Stimulated activated CD4-positive, alpha-beta T cell treated with anti-CD3 and anti-CD28 coated beads, Interleukin-4, amount 100 ng/mL, for 24 hours (primary cell): Measurements from ENCODE around the gene DCLK2.

Experiments
- DNase-seq: peaks from one replicate; pipeline ENCODE4 v3.0.0-alpha.2; 2020

DCLK2 gene

DNA sequence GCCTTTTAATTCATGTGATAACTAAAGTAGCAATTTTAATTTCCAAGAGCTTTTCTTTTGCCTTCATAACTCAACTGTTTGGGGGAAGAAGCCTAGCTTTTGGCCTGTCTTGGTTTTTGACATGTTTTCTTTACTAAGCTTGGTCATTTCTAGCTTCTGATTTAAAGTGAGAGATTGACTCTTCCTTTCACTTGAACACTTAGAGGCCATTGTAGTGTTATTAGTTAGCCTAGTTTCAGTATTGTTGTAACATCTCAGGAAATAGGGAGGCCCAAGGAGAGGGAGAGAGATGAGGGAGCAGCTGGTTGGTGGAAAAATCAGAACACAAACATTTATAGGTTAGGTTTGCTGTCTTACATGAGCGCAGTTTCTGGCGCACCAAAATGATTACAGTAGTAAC is 44.8 kb downstream of the DCLK2 start:
- no peak for DNase-seq

GRCh38 chr4:150123796-150124677 is 45.8 kb downstream of the DCLK2 start:
- DNase-seq, result no peak

- DNase-seq, result no peak
Observed at GRCh38 chr4:150126201-150126863, 48.1 kb downstream of the DCLK2 start.

DNA sequence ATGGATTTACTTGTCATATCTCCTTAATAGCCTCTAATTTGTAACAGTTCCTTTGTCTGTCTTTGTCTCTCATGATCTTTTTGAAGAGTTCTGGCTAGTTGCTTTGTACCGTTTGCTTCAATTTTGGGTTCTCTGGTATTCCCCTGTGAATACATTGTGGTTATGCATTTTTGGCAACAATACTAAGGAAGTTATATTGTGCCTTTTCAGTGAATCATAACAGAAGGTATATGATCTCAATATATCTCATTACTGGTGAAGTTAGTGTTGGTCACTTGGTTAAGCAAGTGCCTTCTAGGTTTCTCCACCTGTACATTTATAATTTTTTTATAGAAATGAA is 48.6 kb downstream of the DCLK2 start:
- no peak for DNase-seq

GRCh38 chr4:150127757-150128156 is 49.5 kb downstream of the DCLK2 start:
- no peak for DNase-seq

DNA sequence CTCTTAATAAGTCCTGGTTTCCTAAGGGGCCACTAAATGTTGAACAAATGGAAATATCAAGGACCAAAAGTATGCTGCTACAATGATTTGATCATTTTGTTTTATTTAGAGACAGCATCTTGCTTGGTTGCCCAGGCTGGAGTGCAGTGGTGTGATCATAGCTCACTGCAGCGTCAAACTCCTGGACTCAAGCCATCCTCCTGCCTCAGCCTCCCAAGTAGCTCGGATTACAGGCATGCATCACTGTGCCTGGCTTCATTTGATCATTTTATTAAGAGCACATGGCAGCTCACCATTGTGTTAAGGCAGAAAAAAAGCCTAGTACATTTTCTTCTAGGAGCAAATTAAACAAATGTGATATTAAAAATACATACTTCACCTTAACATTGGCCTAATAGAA is 52.7 kb downstream of the DCLK2 start:
- DNase-seq, result no peak

- no peak for DNase-seq
Observed at GRCh38 chr4:150131581-150132228, 53.5 kb downstream of the DCLK2 start.

- no peak for DNase-seq
Observed at GRCh38 chr4:150133605-150134004, 55.4 kb downstream of the DCLK2 start.

DNA sequence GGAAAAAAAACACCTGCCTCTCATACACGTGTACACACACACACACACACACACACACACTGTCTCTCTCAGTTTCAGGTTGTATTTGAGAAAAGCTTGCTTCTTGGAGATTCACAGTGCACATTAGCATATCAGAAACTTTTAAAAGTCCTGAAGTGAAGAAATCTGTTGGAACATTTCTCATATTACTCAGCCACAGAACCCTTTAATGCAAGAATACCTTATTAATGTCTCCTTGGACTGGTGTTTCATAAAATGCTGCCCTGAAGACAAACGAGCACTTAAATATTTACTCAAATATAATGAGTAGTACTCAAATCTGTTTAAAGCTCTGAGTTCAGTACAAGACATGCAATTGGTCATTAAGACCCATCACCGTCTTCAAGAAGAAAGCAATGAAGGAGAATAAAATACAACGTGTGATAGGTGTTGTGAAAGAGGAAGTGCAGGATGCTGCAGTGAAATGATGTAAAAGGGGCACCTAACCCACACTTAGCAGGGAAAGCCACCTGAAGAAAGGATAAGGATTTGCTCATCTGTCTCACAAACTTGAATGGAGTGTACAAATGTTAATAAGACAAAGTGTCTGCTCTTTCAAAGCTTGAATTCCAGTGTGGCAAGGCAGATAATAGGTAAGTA is 57.0 kb downstream of the DCLK2 start:
- no peak for DNase-seq

GRCh38 chr4:150136036-150136435 is 57.8 kb downstream of the DCLK2 start:
- no peak for DNase-seq

GRCh38 chr4:150136481-150136880 is 58.2 kb downstream of the DCLK2 start:
- no peak for DNase-seq

- DNase-seq, result no peak
Observed at GRCh38 chr4:150139297-150139865, 61.1 kb downstream of the DCLK2 start.

DNA sequence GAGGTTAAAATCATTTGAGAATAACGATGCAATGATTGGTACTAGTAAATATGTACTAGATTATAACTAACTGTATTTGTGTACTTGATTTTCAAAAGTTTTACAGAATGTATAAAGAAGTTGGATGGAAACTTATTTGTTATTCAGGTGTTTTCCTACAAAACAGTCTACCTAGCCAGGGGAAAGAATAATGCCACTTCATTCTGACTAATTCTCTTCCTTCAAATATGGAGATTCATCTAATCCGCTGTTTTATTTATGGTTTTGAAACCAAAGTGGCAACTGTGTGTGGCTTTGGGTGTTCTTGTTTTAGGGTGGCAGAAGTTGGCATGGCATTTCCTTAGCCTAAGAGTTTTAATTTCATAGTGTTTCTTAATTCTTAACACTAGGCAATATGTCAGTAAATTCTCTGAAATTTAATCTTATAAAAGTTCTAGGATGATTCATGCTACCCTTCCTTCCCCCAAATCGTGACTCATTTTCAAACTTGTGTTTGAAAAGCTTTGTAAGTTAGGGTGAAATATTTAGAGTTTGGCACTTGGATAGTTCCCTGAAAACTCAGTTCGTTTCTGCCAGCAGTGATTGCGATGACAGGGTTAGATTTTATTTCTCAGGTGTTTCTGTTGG is 62.6 kb downstream of the DCLK2 start:
- no peak for DNase-seq

GRCh38 chr4:150141756-150142155 is 63.5 kb downstream of the DCLK2 start:
- DNase-seq, result no peak

DNA sequence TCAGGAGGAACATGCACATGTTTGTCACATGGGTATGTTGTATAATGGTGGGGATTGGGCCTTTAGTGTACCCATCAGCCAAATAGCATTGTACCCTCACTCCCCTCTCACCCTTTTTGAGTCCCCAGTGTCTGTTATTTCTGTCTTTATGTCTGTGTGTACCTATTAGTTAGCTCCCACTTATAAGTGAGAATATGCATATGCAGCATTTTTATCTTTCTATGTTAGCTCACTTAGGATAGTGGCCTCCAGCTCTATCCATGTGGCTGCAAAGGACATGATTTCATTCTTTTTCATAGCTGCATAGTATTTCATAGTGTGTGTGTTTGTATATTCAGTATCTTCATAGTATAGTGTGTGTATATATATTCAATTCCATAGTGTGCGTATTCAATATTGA is 64.6 kb downstream of the DCLK2 start:
- no peak for DNase-seq

- DNase-seq, result no peak
Observed at GRCh38 chr4:150145090-150145945, 67.1 kb downstream of the DCLK2 start.

- no peak for DNase-seq
Observed at GRCh38 chr4:150145946-150146340, 67.7 kb downstream of the DCLK2 start.

GRCh38 chr4:150149381-150149780 is 71.1 kb downstream of the DCLK2 start:
- DNase-seq, result no peak

DNA sequence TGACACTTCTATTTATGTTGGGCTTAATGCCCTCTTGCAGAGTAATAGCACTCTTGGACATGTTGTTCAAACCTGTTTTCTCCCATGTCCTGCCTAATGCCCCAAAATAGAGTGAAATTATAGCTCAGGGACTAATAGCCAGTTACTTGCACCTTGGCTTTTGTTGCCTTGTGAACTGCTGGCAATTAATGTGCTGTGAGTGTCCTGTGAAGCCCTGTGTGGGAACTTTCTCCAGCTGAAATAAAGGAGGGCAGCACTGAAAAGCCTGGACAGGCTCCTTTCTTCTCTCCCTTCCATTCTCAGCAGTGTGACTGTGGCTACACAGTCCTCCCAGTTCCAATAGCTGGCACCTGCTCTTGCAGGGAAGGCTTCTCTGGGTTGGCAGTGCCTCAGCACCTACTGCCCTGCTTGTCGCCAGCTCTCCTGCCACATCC is 72.4 kb downstream of the DCLK2 start:
- DNase-seq, result no peak

DNA sequence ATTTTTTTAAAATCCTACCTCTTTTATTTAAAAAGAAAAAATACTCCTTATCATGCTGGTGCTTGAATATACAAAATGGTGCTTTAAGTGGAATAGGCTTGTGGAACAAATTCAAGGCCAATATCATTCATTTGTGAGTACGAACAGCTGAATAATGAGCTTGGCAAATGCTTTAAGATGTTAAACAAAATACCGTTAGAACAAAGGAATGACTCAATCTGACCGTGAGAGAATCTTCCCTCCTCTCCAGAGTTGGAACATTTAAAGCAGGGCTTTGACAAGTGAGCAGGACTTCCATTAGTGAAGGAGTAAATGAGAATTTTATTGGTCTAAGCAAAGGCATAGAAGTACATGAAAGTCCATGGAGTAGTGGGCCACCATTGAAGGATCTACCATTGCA is 74.5 kb downstream of the DCLK2 start:
- no peak for DNase-seq

- no peak for DNase-seq
Observed at GRCh38 chr4:150155391-150155790, 77.1 kb downstream of the DCLK2 start.

DNA sequence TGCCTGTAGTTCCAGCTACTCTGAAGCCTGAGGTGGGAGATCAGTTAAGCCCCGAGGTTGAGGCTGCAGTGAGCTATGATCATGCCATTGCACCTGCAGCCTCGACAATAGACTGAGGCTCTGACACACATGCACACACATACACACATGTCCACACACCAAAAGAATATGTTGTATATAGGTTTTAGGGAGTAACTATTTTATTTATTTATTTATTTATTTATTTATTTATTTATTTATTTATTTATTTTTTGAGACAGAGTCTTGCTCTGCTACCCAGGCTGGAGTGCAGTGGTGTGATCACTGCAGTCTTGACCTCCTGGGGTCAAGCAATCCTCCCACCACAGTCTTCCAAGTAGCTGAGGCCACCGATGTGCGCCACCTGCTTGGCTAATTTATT is 78.3 kb downstream of the DCLK2 start:
- no peak for DNase-seq
